ENCODE measurements around the gene RASA4B.

RASA4B gene

DNA sequence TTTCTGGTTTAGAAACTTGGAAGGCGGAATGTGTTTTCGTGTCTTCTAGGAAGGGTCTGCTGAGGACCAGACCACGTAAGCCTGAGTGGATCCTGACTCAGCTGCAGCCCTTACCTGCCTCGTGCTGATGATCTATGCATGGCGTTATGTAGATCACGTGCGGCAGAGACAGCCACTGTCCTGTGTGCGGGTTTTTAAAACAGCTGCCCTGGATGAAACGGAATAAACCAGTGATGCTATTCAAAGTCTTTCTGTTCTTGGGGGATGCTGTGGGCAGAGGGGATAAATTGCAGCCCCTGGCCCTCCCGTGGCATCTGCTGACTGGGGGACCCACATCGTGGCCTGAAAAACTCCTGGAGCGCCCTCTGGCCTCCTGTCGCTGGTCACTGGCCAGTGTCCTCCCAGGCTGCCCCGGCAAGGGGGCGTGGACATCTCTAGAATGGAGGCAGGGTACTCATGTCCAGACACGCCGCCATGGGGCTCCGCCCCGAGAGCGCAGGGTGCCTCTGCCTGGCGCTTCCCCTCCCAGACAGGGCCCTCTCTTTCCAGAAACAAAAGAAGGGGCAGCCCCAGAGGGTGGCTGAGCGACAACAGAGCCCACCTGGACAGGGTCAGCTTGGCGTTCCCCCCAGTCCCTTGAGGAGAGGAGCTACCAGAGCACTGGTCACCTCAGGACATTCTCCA is 66.1 kb downstream of the RASA4B start:
- DNase-seq = no peak

DNA sequence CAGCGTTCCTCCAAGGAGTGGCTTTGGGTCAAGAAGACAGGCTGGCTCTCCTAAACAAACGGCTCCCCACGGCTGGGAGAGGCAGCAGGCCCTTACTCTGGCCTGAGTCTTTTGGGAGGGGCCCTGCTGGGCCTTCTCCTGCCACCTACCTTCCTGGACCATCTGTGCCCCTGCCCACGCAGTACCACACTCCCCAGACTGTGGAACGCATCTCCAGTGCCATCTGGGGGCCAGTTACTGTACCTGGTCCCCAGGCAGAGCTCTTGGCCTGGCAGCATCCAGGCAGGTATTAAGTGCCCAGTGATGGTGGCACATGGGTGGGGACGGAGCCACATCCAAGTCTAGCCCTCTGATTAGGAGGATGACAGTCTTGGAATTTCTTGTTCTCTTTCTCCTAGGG is 67.3 kb downstream of the RASA4B start:
- peak; percentile 74 for DNase-seq

- no peak for DNase-seq
These were observed 68.4 kb downstream of the RASA4B start for GRCh38 chr7:102449136-102449535.

GRCh38 chr7:102447311-102447710 is 70.3 kb downstream of the RASA4B start:
- no peak for DNase-seq

GRCh38 chr7:102446387-102447156 is 71.0 kb downstream of the RASA4B start:
- DNase-seq = no peak

DNA sequence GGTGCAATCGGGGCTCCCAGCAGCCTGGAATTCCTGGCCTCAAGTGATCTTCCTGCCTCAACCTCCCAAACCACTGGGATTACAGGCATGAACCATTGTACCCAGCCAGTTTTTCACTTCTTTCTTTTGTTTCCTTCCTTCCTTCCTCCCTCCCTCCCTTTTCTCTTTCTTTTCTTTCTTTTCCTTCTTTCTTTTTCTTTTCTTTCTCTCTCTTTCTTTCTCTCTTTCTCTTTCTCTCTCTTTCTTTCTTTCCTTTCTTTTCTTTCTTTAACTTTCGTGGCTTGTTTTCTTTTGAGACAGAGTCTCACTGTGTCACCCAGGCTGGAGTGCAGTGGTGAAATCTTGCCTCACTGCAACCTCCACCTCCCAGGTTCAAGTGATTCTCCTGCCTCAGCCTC is 71.9 kb downstream of the RASA4B start:
- no peak for DNase-seq

GRCh38 chr7:102444961-102445673 is 72.5 kb downstream of the RASA4B start:
- no peak for DNase-seq

- DNase-seq = no peak
These were observed 77.4 kb downstream of the RASA4B start for GRCh38 chr7:102439963-102440795.

- DNase-seq = no peak
These were observed 81.5 kb downstream of the RASA4B start for GRCh38 chr7:102436118-102436517.

- peak; percentile 44 for DNase-seq
These were observed 83.5 kb downstream of the RASA4B start for GRCh38 chr7:102434039-102434486.

- DNase-seq = peak; percentile 92
These were observed 84.1 kb downstream of the RASA4B start, which contains the start of gene ORAI2 for GRCh38 chr7:102433219-102434038. TSS of gene ORAI2 (plus strand) at chr7:102433575. CDS start at chr7:102438957, 5,382 bp downstream.

All from CD4-positive, alpha-beta T cell treated with Interleukin-17A for 4 hours (primary cell).